Stimulated activated CD8-positive, alpha-beta memory T cell treated with anti-CD3 and anti-CD28 coated beads, Interleukin-15, amount 100 ng/mL, for 24 hours (primary cell): ENCODE measurements around the gene LMX1A.

Experiments
- DNase-seq: peaks from one replicate; pipeline ENCODE4 v3.0.0-alpha.2; 2020; ENCODE audit warnings: low read depth

The LMX1A gene

DNA sequence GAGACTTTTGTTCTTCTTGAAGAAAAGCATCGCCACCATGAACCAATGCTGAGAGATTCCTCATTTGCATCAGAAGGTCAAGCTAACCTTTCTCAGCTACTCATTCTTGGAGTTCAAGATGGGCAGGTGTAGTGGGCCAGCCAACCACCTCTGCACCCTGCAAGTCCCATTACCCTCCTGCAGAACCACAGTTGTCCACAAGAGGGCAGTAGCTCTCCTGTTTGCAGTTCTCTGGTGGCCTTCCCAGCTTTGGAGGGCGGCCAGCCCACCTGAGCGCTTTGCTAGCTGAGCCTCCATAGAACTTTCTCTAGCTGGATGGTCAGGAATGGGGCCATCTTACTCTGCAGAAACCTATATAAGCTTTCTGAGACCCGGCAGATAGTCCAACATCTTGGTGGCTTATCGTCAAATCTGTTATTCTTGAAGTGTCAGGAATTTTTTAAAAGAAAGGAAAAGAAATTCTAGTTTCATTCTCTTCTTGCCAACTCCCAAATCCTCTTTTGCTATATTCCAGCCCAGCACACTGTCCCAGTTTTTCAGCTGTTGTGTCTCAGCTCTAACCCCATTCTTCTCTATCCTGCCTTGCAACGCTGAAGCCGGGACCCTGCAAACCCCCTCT, 11.0 kb upstream of the LMX1A start:
- DNase-seq = peak; percentile 61

DNA sequence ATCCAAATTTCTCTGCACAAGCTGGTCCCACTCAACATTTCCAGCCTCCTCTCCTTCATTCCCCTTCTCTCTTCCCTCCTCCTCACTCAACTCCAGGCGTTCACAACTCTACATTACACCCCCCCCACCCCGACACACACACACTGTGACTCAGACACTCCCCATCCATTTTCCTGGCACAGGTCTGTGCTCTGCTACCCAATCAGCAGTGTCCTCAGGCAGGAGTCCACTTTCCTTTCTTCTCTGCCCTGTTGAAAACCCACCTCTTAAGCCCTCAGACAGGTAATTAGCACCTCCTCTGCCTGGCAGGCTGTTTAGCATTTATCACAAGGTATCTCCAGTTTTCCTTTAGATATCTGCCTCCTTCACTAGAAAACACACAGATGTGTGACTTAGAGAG, 8.8 kb upstream of the LMX1A start:
- no peak for DNase-seq

DNA sequence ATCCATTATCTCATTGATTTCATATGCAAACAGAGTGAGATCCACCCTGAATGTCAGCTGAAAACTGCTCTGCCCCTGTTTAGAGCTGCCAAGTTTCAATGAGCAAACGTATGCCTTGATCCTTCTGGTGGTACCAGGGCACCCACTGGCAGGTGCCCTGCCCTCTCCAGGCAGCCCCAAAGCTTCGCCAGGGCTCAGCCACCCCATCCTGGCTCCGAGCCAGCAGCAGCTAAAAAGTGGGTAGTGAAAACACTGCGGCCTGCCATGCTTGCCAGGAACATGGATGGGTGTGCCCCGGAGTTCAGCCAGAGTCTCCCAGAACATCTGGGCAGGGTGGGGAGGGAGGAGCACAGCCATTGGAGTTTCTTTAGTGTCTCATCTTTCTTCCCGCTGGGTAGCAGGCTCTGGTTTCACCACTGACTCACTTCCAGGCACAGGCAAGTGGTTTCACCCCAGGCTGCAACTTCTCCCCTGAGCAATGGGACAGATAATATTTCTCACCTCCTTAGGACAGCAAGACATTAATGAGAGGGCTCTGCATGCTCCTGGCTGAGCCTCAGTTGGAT, 8.1 kb upstream of the LMX1A start:
- DNase-seq = no peak

DNA sequence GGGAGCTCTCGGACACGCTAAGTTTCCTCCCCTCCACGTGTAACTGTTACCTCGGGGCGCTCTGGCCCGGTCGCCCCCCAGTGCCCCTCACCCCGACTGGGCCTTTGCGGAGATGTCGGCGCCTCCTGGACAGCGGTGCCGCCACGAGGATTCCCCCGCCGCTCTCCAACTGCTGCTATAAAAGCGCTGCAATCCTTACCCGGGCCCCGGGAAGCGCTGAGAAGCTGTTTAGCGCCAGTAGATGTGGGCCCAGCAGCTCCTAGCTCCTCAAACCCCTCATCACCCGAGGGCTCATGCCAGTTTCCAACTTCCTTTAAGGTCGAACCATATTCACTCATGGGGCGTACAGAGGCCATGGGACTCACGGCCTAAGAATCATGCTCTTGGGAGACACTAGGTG, 361 bp upstream of the LMX1A start:
- no peak for DNase-seq

DNA sequence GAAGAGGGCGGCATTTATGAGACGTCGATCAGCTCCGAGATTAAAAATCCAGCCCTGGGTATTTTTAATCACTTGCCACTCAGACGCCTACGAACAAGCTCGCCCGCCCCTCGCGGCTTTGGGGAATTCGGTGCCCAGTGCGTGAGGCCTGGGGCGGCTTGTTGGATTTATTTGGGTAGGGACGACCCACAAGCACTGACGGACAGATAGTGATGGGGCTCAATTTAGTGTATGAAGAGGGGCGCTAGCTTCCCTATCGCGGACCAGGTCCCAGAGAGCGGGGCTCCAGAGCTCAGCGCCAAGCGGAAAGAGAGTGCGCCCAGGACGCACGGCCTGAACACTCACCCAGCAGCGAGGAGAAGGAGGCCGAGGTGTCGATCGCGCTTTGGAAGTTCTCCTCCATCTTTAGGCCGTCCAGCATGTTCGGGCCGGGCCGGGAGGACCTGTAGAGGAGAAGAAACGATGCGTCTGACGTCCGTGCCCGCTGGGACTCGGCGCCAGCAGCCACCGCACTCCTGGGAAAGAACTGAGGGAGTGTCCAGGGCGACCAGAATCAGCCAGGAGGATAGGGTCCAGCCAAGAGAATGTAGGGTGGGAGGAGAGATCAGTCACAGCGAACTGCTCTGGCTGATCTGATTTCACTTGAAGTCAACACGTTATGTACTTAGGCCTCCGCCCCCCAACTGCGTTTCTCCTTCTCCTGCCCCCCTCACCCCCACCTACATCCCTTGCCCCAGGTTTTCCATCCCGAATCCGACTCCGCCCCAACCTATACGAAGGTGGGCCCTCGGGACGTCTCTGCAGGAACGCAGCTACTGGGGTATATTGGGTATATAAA, 1.2 kb downstream of the LMX1A start:
- no peak for DNase-seq

DNA sequence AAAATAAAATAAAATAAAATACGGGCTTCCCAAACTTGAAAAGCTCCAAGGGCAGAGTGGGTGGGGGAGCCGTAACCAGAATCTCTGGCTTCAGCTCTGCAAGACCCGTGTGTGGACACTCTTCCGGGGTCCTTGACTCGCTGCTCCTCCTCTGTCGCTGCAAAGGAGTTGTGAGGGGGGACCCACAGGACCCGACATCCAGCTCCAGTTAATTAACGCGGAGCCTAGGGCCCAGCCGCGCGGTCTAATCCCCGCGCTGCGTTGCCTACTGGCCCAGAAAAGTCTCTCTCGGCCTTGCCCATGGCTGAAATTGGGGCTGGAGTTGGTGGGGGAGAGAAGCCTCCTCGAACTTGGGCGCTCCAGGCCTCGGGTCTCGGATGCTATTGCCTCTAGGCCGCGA, 1.8 kb downstream of the LMX1A start:
- no peak for DNase-seq

DNA sequence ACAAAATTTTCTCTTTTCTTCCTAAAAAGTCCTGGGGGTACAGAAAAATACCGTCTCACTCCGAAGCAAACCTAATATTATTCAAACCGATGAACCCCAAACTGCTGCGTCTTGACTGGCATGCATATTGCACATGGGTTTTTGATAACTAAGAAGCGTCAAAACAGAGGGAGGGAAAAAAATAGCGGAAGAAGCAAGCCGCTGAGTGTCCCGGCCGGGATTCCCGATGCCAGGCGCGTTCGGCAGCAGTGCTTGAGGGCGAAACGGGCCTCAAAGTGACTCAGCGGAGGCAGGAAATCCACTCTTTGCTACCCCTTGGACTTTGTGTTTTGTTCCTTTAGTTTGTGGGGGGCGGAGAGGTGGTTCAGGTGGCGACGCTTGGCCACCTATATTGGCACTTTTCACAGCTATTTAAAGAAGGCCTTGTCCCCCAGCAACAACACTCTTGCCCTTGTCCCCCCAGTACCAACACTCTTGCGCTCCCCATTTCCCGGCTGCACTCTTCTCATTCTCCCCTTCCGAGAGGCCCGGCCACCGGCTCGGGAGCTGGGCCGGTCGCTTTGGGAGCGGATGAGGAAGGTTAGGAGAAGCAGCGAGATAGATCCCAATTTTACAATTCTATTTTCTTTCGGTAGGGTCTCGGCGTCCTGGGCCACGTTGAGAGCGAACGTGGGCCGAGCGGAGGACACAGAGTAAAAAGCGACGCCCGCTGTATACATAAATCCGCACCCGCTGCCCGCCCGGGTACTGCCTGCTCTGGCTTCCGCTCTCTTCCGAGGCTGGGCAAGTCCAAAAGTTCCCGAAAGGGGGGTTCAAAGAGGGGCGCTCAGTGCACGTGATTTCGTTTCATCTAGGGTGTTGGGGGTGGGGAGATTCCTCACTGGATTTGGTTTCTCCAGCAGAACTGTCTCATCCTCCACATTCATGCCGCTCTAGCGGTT, 2.5 kb downstream of the LMX1A start:
- DNase-seq = no peak

DNA sequence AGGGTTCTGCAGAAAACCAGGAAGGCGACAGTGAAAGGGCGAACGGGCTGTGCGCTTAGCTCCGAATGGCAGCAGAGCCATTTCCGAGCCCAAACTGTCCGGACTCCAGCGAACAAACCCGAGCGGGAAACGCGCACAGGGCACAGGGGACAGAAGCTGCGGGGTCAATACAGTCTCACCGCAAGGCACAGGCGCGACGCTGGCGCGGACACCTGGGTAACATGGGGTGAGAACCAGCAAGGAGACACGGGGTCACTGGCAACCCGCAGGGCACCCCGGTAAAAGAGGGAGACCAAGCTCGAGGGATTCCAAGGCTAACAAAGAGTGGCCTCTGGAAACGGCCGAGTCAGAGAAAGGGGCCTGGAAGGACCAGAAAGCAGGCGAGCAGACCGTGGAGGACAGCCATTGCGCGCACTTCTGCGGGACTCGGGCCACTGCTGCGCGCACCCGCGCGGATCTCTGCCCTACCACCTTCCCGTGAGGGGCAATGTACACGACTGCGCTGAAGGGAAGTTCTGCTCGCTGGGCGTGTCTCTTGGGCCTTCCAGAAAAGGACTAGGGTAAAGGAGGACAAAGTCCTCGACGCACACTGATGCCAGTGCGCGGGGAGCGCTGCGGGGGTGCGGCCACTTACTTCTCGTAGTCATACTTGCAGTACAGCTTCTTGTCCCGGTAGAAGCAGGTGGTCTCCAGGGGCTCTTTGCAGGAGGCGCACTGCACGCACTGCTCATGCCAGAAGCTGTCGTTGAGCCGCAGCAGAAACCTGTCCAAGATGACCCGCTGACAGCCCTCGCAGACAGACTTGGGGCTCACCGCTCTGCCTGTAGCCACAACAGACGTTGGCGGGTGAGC, 3.8 kb downstream of the LMX1A start:
- no peak for DNase-seq

DNA sequence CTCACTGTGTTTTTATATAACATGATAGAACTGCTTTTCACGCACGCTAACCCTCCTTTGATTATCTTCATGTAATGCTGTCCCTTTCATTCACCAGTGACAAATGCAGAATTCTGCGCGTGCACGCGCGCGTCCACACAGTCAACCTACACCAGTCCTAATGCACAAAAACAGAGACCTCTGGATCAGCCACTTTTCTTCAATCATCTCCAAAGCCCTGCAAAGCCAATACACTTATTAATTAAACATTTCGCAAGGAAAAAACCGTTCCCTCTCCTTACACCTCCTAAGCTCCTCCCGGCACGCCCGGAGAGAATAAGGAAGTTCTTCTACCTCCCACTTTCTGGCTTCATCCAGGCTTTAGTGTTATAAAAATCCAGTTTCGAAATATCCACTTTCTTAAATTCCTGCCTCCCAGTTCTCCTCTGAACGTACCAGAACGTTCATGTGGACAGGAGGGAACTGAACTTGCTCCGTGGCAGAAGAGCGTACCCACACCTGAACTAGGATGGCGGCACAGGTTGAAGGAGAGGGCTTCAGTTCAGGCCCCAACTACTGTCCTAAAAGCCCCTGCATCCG, 4.6 kb downstream of the LMX1A start:
- no peak for DNase-seq

DNA sequence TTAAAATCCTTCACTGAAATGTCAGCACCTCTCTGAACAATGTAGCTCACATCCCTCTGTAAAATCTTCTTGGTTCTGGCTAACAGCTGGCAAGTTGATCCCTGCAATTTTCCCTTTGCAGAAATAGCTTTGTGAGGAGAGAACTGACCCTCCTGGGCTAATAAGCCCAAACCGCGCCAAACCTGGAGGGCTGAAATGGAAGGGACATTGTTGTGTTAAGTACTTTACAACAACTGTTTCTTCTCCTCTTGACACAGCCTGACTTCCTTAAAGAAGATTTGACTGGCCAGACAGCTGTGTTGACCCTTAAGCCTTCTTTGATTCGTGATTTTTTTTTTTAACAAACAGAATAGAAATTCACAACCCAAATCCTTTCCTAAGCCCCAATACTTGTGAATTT, 5.7 kb downstream of the LMX1A start:
- no peak for DNase-seq

DNA sequence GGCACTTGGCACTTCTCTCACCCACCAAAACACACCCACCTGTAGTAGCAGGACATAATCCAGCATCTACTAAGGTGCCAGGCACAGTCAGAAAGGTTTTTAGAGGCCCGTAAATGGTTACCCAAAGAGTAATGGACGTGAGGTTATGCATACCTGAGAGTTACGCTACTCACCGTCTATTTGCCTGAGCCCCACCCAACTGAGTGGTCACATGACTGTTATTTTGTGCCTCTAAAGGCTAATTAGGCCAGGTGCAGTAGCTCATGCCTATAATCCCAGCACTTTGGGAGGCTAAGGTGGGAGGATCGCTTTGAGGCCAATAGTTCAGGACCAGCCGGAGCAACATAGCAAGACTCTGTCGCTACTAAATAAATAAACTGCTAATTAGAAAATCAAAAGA, 11.0 kb downstream of the LMX1A start:
- DNase-seq = no peak

DNA sequence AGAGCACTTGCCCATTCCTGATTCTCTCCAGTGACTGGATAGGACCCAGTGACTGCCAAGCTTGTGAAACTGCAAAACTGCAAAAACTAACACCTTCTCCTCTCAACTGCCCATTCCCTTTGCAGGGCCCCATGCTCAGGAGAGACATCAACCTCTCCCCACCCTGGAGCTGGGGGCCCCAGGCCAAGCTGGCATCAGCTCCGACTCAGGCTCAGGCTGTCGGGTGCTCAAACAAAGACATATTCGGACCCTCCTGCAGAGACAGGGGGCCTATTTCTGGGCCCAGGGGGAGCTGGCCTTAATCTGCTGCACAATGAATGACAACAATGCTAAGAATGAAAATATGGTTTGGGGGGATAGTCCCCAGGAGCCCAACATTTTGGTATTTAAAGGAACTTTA, 11.8 kb downstream of the LMX1A start:
- no peak for DNase-seq

DNA sequence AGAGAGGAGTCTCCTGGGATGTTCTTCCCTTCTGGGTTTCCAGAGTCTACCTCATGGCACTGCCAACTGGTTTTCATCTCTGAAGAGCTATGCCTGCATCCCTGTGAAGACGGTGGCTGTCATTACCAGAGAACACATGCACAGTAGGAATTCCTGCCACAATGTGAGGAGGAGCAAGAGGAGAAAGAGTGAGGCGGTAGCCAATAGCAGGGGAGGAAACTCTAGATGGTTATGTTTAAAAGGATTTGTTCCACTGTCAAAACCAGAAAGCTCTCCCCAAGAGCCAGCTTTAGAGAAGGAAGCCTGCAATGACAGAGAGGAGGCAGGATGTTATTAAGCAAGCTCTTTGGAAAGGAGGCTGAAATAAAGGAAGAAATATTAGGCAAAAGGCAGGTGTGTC, 12.3 kb downstream of the LMX1A start:
- no peak for DNase-seq

DNA sequence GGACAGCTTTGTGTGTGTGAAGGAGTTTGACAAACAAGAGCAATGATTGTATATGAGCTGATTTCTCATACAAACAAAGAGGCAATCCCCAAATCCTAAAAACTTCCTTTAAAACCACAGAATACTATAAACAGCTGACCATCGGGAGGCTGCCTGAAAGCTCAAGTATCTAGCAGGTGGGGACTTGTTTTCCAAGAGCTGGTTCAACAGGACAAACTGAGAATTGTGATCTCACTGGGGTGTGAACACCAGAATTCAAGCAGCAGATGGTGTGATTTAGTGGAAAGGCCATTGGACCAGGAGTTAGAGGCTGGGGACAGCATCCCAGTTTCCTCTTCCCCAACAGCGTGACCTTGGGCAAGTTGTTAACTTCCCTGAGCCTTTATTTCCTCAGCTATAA, 13.9 kb downstream of the LMX1A start:
- no peak for DNase-seq

DNA sequence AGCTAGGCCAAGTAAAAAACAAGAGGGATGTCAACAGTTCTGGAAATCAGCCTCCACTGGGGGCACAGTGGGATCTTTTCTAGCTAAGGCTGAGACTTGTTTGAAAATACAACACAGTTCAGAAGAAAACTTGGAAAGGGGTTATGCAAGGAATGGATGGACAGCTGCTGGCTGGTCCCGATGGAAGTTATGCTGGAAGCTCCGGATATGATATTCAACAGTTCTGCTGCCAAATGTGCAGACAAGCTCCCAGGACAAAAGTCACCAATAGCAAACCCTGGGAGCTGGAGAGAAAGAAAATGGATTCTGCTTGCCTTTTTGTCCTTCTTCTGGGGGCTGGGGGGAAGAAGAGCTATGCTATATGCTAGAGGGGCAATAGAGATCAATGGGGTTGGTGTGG, 14.3 kb downstream of the LMX1A start:
- DNase-seq = no peak

DNA sequence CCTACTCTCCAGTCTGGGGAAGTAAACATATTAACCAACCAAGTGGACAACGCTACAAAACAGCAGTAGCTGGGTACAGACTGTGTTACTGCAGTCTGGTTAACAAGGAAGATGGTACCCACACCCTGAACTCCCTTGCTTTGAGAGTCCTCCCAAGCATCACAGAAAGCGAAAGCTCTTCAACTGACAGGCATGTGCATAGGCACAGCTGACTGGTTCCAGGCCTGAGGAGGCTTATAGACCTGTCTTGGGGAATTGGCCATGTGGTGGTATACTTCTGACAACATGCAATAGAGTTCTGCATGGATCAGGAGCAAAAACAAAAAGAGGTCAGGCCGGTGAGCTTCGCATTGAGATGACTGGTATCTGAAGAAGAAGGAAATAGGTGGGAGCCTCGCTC, 17.4 kb downstream of the LMX1A start:
- DNase-seq = no peak

DNA sequence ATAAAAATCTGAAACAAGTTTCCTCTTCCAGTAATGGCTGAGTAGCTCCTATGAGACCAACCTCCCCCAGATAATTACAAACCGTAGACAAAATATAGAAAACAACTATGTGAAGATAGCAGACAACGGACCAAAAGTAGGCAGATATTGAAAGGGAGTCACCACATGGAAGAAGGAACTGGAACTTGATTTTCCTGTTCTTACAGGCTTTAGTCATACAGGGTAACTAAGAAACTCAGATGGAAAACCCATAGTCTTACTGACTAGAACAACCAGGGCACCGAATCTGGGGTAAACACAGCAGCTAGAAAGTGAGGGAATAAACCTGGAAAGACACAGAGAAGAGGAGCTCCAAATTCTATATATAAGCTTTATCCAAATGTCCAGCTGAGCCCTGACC, 26.0 kb downstream of the LMX1A start:
- no peak for DNase-seq

DNA sequence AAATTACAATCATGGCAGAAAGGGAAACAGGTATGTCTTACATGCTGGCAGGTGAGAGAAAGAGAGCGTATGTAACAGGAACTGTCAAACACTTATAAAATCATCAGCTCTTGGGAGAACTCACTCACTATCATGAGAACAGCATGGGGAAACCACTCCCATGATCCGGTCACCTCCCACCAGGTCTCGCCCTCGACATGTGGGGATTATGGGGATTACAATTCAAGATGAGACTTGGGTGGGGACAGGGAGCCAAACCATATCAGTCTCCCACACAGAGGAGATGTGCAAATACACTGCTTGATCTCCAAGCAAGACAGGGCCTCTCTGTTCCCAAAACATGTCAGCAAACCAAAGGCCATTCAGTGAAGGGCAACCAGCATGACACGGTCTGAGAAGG, 27.4 kb downstream of the LMX1A start:
- DNase-seq = no peak

DNA sequence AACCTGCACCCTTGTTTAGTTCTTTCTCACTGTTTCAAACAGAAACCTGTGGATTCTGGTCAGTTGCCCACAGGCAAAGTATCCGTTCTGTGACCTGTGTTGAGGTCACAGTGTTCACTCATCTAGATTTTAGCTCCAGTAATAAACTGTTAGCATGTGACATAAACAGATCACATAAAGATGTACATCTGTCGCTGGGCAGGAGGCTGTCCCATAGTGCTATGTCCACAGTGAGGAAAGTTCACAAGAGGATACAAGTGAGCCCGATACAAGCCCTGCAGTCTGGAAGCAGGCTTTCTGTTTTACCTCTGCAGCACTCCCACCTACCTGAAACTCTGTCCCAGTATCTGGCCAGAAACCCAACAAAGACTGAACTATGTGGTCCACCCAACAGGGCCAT, 28.4 kb downstream of the LMX1A start:
- no peak for DNase-seq

DNA sequence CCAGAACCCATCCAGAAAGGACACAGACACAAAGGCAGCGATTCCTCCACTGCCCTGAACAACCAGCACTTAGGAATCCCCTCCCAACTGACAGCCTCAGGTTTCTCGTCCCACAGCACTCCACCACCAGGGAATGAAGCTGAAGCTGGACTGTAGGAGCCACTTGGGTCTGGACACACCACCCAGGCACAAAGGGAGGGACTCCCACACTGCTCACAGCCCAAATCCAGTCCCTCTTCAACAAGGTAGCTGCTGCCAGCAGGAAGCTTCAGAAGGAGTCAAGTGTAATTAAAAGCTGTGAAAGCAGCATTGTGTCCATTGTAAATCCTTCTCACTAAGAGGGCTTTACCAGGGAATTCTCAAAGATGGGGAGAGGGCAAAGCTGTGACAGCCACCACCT, 29.0 kb downstream of the LMX1A start:
- no peak for DNase-seq
